HG02610 (cell line): ENCODE measurements around the gene CER1.

Source experiments
- ATAC-seq: cut with Tn5 transposase; IDR thresholded peaks from one replicate; pipeline ENCODE4 v1.9.1; 2021; ENCODE audit warnings: mild to moderate bottlenecking, moderate library complexity; ENCODE audit not compliant: unreplicated experiment

The CER1 gene

GRCh38 chr9:14722391-14723035 is at the start of gene CER1:
Gene CER1, minus strand, starts transcription at chr9:14722733. Its CDS starts 61 bp downstream, at chr9:14722672.
- no peak for ATAC-seq

DNA sequence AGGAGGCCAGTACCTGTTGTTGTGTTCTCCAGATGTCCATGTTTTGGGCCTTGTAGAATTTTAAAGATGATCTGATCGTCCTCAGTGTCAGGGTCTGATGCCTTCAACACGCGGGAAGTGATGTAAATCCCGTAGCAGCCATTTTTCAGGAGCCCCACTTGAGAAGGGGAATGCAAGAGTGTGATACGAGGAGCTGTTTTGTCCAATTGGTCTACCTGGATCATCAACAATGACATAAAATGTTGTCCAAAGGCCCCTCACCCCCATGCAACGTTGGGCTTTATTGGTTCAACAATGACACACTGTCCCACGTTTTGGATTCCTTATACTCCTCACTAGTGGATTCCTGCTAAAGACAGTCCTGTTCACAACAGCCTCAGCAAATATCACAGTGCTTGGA is 48.1 kb upstream of the CER1 start:
- ATAC-seq = no peak

DNA sequence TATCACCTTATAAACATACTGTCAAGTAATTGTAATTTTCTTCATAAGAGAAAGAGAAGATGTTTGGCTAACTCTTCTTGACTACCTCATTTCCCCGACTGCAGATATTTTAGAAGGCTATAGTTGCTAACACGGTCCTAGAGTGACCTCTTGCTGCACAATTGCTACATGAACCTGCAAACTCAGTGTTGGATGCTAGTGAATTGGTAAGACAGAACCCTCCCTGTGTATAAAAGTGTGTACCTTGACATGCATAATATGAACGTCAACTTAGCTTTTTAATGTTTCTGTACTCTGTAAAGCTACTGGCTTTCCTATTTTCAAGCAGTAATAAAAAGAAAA is 46.7 kb upstream of the CER1 start:
- no peak for ATAC-seq

DNA sequence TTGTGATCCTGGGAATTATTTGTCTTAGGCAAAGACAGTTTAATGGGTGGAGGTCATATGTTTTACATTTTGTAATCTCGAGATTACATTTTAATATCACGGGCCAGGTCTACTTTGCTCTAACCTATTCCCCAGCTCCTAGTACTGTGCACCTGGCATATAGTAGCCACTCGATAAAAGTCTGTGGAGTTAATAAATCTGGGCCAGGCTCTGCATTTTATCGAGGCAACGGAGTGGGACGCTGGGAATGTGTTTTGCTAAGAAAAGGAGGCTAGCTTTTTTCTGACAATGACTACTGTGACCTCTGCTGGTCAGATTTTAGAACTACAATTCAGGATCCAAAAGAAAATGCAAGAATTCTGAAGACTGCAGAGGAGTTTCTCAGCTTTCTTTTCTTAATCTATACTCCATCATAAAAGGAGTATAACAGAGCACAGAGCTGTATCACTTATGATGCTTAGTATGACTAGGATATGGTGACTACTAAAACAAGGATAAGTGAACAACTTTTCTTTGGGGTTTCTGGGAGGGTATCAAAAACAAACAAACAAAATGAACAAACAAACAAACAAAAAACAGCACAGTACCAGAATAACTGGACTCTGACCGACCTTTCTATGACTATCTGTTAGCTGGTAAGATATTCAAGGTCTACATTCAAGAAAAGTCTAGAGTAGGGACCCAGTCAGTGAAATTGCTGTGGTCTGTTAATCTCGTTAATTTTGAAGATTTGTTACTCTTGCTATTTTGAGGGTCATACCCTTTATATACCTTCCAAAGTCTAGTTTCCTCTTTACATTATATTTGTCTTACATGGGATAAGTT is 46.1 kb upstream of the CER1 start:
- no peak for ATAC-seq

DNA sequence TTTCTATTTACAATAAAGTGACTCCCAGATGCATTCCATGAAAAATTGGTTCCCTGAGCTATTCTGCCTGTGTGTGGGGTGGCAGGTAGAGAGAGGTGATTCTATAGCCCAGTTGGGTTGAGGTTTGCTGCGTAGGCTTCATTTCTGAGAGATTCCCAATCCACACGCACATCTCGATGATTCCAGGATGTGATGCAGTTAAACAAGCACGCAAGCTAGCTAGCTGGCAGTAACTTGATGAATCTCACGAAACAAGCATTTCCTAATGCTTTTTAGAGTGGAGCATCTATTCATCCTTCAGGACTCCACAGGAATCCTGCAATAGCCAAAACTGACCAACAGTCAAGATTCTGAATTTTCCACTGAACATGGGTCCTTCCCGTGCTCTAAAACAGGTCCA is 43.8 kb upstream of the CER1 start:
- ATAC-seq = no peak

DNA sequence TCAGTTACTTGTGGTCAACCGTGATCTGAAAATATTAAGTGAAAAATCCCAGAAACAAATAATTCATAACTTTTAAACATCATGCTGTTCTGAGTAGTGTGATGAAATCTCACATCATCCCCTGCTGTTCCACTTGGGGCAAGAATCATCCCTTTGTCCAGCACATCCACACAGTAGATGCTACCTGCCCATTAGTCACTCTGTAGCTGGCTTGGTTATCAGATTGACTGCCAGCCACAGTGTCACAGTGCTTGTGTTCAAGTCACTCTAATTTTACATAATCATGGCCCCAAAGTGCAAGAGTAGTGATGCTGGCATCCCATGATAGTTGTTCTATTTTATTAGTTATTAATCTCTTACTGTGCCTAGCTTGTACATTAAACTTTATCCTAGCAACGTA is 39.1 kb upstream of the CER1 start:
- no peak for ATAC-seq

DNA sequence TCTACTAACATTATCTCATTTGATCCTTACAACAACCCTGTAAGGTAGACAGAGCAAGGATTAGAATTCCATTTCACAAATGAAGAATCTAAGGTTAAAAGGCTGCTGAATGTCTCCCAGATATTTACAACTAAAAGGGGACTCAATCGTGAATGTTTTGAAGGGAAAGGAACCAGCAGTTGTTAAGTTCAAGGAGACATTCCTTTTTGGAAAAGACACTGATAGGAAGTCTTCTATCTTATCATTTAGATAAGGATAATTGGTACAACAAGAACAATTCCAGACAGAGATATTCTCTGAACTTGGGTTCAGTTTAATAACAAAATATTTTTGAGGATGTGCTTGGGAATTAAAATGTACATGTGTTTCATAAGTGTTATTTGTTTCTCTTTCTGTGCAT is 37.5 kb upstream of the CER1 start:
- ATAC-seq = no peak

- no peak for ATAC-seq
Measured at GRCh38 chr9:14756291-14756690, 33.8 kb upstream of the CER1 start.

- ATAC-seq = no peak
Measured at GRCh38 chr9:14752871-14753270, 30.3 kb upstream of the CER1 start.

- ATAC-seq = no peak
Measured at GRCh38 chr9:14752271-14752670, 29.7 kb upstream of the CER1 start.

DNA sequence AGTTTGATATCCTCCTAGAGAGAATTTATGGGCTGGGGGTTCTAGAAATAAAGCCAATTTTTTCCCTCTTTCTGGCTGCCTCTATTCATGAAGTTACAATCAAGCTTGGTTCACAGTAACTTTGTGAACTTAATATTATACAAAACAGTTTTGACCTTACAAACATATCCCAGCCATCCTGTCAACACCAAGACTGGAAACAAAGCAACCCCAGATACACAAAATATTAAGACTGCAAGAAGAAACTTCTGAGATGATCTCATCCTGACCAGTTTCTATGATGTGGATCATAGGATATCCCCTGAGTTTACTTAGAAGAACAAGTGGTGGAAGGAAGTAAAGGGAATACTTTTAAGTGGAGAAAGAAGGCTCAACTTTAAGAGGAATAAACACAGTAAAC is 28.3 kb upstream of the CER1 start:
- ATAC-seq = no peak

- ATAC-seq = no peak
Measured at GRCh38 chr9:14749741-14750211, 27.2 kb upstream of the CER1 start.

DNA sequence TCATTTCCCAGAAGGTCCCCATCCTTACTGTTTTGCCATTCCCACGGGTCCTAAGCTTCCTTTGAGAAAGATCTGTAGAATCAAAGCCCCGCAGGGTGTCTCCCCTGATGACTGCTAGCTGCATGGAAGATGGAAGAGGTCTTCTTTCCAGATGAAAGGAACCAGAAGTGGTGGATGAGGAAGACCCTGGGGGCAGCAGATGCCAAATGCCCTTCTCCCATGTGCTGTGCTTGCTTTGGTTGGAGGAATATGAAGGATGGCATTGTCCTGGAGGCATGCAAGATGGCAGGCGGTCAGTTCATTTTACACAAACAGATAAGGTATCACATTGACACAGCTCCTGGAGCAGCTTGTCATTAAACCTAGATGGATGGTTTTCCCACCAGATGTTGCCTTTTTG is 25.8 kb upstream of the CER1 start:
- ATAC-seq = no peak

GRCh38 chr9:14747111-14747510 is 24.6 kb upstream of the CER1 start:
- ATAC-seq = no peak

GRCh38 chr9:14746626-14747025 is 24.1 kb upstream of the CER1 start:
- ATAC-seq = no peak

GRCh38 chr9:14744768-14745167 is 22.2 kb upstream of the CER1 start:
- ATAC-seq = no peak

DNA sequence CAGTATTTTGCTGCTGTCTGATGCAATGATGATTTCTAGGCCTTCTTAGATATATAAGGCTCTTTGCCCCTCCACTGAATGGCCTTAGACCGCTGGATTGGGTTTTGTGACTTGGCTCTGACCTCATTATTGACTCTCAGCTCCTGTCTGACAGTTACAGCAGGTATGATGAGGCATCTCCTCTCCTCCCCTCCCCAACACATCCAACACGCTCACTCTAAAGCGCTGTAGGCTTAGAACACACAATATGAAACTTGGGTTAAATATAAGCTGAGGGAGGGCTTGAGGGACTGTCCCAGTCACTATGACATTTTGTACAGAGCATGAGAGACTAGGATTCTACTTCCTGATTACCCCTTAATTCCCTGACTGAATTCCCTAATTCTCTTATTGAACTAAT is 18.8 kb upstream of the CER1 start:
- peak; percentile 91 for ATAC-seq

- ATAC-seq = no peak
Measured at GRCh38 chr9:14733133-14733532, 10.6 kb upstream of the CER1 start.

- no peak for ATAC-seq
Measured at GRCh38 chr9:14731294-14731981, 8.9 kb upstream of the CER1 start.

GRCh38 chr9:14730461-14730898 is 7.9 kb upstream of the CER1 start:
- ATAC-seq = no peak

- no peak for ATAC-seq
Measured at GRCh38 chr9:14723301-14723700, 768 bp upstream of the CER1 start.
